Measurements from ENCODE around the gene CHAF1B. TPM values are rescaled to one million over a fixed set of nuclear protein-coding genes. Genes with fewer than 3 reads are reported as not detected.

Gene CHAF1B
- total RNA-seq, 1 experiment from 2014 or later: 18.7 TPM

GRCh38 chr21:36375994-36376393 lies 9.2 kb upstream of the CHAF1B start:
- Mint-ChIP-seq H3K36me3 (ENCODE audit: insufficient read depth, unreplicated experiment) (peaks cover 46% of the 10 kb centered on the region), H3K4me1 (ENCODE audit: low read depth, unreplicated experiment) (no peaks in the 10 kb centered on the region), H3K27me3 (ENCODE audit: insufficient read depth, unreplicated experiment) (no peaks in the 10 kb centered on the region), H3K4me3 (ENCODE audit: unreplicated experiment) (no peak overlapping the region), H3K9me3 (ENCODE audit: unreplicated experiment) (no peaks in the 10 kb centered on the region), H3K27ac (ENCODE audit: unreplicated experiment) (no peak overlapping the region)
- ChIA-PET POLR2A (no interaction called here), CTCF (no interaction called here)
- Histone ChIP-seq H3K4me1 (peaks cover 4% of the 10 kb centered on the region; the same call in 1 of the 2 replicates), H3K4me3 (ENCODE audit: low read depth, low read length) (no peak overlapping the region), H3K27me3 (replicated peaks; ENCODE audit: control insufficient read depth, insufficient read depth, low read length) (no peaks in the 10 kb centered on the region), H3K36me3 (ENCODE audit: control insufficient read depth, insufficient read depth, low read length) (no peaks in the 10 kb centered on the region), H3K9me3 (no peaks in the 10 kb centered on the region)
- intact Hi-C loops (cut with micrococcal nuclease; ENCODE audit: unreplicated experiment): no loop called here
- BruUV-seq (replicated peaks): no TSS peak
- no peak for TF ChIP-seq CTCF (IDR thresholded peaks at IDR 0.05; ENCODE audit: insufficient read depth in 1 of 2, low read depth in 1 of 2, low read length in 1 of 2, severe bottlenecking in 1 of 2, unreplicated experiment in 1 of 2)
- DNase-seq: no peak

- ChIA-PET POLR2A (no interaction called here), CTCF (no interaction called here)
- H3K9me3 Mint-ChIP-seq (ENCODE audit: unreplicated experiment): no peaks in the 10 kb centered on the region
- no TSS peak for BruUV-seq (replicated peaks)
- Histone ChIP-seq H3K27me3 (replicated peaks; ENCODE audit: control insufficient read depth, insufficient read depth, low read length) (no peaks in the 10 kb centered on the region), H3K9me3 (no peaks in the 10 kb centered on the region), H3K4me3 (ENCODE audit: low read depth, low read length) (no peak overlapping the region), H3K36me3 (ENCODE audit: control insufficient read depth, insufficient read depth, low read length) (no peaks in the 10 kb centered on the region), H3K4me1 (peaks cover 4% of the 10 kb centered on the region; the same call in 1 of the 2 replicates)
- no peaks in the 10 kb centered on the region for H3K27me3 Mint-ChIP-seq (ENCODE audit: insufficient read depth, unreplicated experiment)
- no peak overlapping the region for H3K27ac Mint-ChIP-seq (ENCODE audit: unreplicated experiment)
- no peak overlapping the region for H3K4me3 Mint-ChIP-seq (ENCODE audit: unreplicated experiment)
- peak in 1 of 2 experiments; percentile 37 for DNase-seq
- intact Hi-C loops (cut with micrococcal nuclease; ENCODE audit: unreplicated experiment): no loop called here
- H3K36me3 Mint-ChIP-seq (ENCODE audit: insufficient read depth, unreplicated experiment): peaks cover 31% of the 10 kb centered on the region
- no peaks in the 10 kb centered on the region for H3K4me1 Mint-ChIP-seq (ENCODE audit: low read depth, unreplicated experiment)
- no peak for TF ChIP-seq CTCF (IDR thresholded peaks at IDR 0.05; ENCODE audit: insufficient read depth in 1 of 2, low read depth in 1 of 2, low read length in 1 of 2, severe bottlenecking in 1 of 2, unreplicated experiment in 1 of 2)
These were observed 7.8 kb upstream of the CHAF1B start for GRCh38 chr21:36377391-36377842.

- Histone ChIP-seq H3K27me3 (replicated peaks; ENCODE audit: control insufficient read depth, insufficient read depth, low read length) (no peaks in the 10 kb centered on the region), H3K4me3 (ENCODE audit: low read depth, low read length) (no peak overlapping the region), H3K36me3 (ENCODE audit: control insufficient read depth, insufficient read depth, low read length) (no peaks in the 10 kb centered on the region), H3K4me1 (peaks cover 4% of the 10 kb centered on the region; the same call in 1 of the 2 replicates), H3K9me3 (no peaks in the 10 kb centered on the region)
- Mint-ChIP-seq H3K36me3 (ENCODE audit: insufficient read depth, unreplicated experiment) (peaks cover 15% of the 10 kb centered on the region), H3K4me1 (ENCODE audit: low read depth, unreplicated experiment) (no peaks in the 10 kb centered on the region), H3K9me3 (ENCODE audit: unreplicated experiment) (no peaks in the 10 kb centered on the region), H3K4me3 (ENCODE audit: unreplicated experiment) (no peak overlapping the region), H3K27me3 (ENCODE audit: insufficient read depth, unreplicated experiment) (no peaks in the 10 kb centered on the region), H3K27ac (ENCODE audit: unreplicated experiment) (no peak overlapping the region)
- no peak for TF ChIP-seq CTCF (IDR thresholded peaks at IDR 0.05; ENCODE audit: insufficient read depth in 1 of 2, low read depth in 1 of 2, low read length in 1 of 2, severe bottlenecking in 1 of 2, unreplicated experiment in 1 of 2)
- ChIA-PET CTCF (no interaction called here), POLR2A (no interaction called here)
- no TSS peak for BruUV-seq (replicated peaks)
- no peak for DNase-seq
- intact Hi-C loops (cut with micrococcal nuclease; ENCODE audit: unreplicated experiment): no loop called here
These were observed 5.9 kb upstream of the CHAF1B start for GRCh38 chr21:36379251-36379650.
